ENCODE measurements around the gene ARHGAP4. TPM values are rescaled to one million over a fixed set of nuclear protein-coding genes. Genes with fewer than 3 reads are reported as not detected.

ARHGAP4 gene
- total RNA-seq, 2 donors from 2014 or later = 56.0 to 65.0 TPM

DNA sequence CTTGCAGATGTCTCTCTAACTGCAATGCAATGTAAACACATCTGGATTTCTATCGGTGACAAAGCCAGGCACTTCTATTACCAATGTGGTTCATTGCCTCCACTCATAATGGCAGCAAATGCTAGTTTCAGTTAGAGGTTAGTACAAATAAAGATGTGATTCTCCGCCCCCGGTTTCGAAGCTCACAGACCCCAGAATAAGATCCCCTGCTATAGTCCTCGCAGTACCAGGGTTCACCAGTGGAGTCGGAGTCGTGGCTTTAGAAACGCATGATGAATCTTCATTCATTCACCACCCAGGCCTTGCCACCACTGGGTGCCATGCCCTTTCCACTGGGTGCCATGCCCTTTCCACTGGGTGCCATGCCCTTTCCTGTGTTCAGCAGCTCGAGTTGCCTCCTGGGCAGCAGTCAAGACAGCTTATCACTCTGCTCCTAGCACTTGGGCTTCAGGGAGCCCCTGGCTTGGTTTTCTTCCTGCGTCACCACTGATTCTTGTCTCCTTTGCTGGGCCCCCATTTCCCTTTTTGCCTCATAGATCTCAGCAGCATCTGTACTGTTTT, 12.2 kb upstream of the ARHGAP4 start:
- Mint-ChIP-seq H3K36me3 (ENCODE audit: low read depth) (peaks cover 4% of the 10 kb centered on the region), H3K27ac (no peak overlapping the region), H3K4me1 (peaks cover 5% of the 10 kb centered on the region), H3K9me3 (peaks cover 56% of the 10 kb centered on the region), H3K27me3 (ENCODE audit: insufficient read depth) (peaks cover 1% of the 10 kb centered on the region), H3K4me3 (no peak overlapping the region)
- no peak for DNase-seq
- WGBS, 2 experiments (ENCODE audit: insufficient coverage in 1 of 2, insufficient read length in 1 of 2) = 90 to 100% methylated on average over 2 to 10 of the region's 10 CpGs
- H3K36me3 ChIP-seq (ENCODE audit: control insufficient read depth, insufficient read depth, low read length) = no peaks in the 10 kb centered on the region
- no peaks in the 10 kb centered on the region for H3K9me3 ChIP-seq (ENCODE audit: control insufficient read depth, low read length)
- no peak overlapping the region for H3K4me3 ChIP-seq (ENCODE audit: low read length)
- TF ChIP-seq CTCF (conservative IDR thresholded peaks at IDR 0.05) = peak; percentile 21
- no peaks in the 10 kb centered on the region for H3K27me3 ChIP-seq (ENCODE audit: control insufficient read depth, insufficient read depth, low read length, poor library complexity, severe bottlenecking)
- no peak overlapping the region for H3K9ac ChIP-seq (ENCODE audit: extremely low read depth, low read length, poor library complexity, severe bottlenecking)
- no peak overlapping the region for H3K27ac ChIP-seq (ENCODE audit: low read depth, low read length)
- H3K4me1 ChIP-seq (ENCODE audit: control insufficient read depth, insufficient read depth, low read length) = no peaks in the 10 kb centered on the region

DNA sequence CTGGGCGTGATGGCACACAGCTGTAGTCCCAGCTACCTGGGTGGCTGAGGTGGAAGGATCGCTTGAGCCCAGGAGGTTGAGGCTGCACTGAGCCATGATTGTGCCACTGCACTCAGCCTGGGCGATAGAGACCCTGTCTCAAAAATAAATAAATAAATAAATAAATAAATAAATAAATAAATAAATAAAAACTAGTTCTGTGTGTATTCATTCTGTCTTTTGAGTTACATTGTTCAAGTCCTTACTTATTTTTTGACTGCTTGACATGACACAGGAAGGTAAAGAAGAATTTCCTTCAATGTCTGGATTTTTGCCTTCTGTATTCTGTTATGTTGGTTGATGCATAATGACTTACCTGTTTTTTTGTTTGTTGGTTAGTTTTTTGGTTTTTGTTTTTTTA, 11.0 kb upstream of the ARHGAP4 start:
- Mint-ChIP-seq H3K9me3 (peaks cover 67% of the 10 kb centered on the region), H3K4me1 (peaks cover 5% of the 10 kb centered on the region), H3K36me3 (ENCODE audit: low read depth) (peaks cover 6% of the 10 kb centered on the region), H3K27me3 (ENCODE audit: insufficient read depth) (peaks cover 1% of the 10 kb centered on the region), H3K27ac (no peak overlapping the region), H3K4me3 (no peak overlapping the region)
- Histone ChIP-seq H3K4me3 (ENCODE audit: low read length) (no peak overlapping the region), H3K4me1 (ENCODE audit: control insufficient read depth, insufficient read depth, low read length) (no peaks in the 10 kb centered on the region), H3K9me3 (ENCODE audit: control insufficient read depth, low read length) (no peaks in the 10 kb centered on the region), H3K9ac (ENCODE audit: extremely low read depth, low read length, poor library complexity, severe bottlenecking) (no peak overlapping the region), H3K27ac (ENCODE audit: low read depth, low read length) (no peak overlapping the region), H3K36me3 (ENCODE audit: control insufficient read depth, insufficient read depth, low read length) (peaks cover 3% of the 10 kb centered on the region), H3K27me3 (ENCODE audit: control insufficient read depth, insufficient read depth, low read length, poor library complexity, severe bottlenecking) (no peaks in the 10 kb centered on the region)
- TF ChIP-seq CTCF (conservative IDR thresholded peaks at IDR 0.05) = no peak
- DNase-seq = no peak
- 100% methylated on average over 1 to 2 of the region's 3 CpGs for WGBS, 2 experiments (ENCODE audit: insufficient coverage in 1 of 2, insufficient read length in 1 of 2)

GRCh38 chrX:153935326-153935851, 9.3 kb upstream of the ARHGAP4 start:
- Histone ChIP-seq H3K9me3 (ENCODE audit: control insufficient read depth, low read length) (no peaks in the 10 kb centered on the region), H3K27ac (ENCODE audit: low read depth, low read length) (no peak overlapping the region), H3K36me3 (ENCODE audit: control insufficient read depth, insufficient read depth, low read length) (peaks cover 8% of the 10 kb centered on the region), H3K4me3 (ENCODE audit: low read length) (no peak overlapping the region), H3K4me1 (ENCODE audit: control insufficient read depth, insufficient read depth, low read length) (no peaks in the 10 kb centered on the region), H3K27me3 (ENCODE audit: control insufficient read depth, insufficient read depth, low read length, poor library complexity, severe bottlenecking) (no peaks in the 10 kb centered on the region), H3K9ac (ENCODE audit: extremely low read depth, low read length, poor library complexity, severe bottlenecking) (no peak overlapping the region)
- WGBS, 2 experiments (ENCODE audit: insufficient coverage in 1 of 2, insufficient read length in 1 of 2) = 27 to 77% methylated on average over 4 to 30 of the region's 32 CpGs
- peak overlapping the region; percentile 52 for H3K27ac Mint-ChIP-seq
- peaks cover 1% of the 10 kb centered on the region for H3K27me3 Mint-ChIP-seq (ENCODE audit: insufficient read depth)
- H3K36me3 Mint-ChIP-seq (ENCODE audit: low read depth) = peaks cover 13% of the 10 kb centered on the region
- TF ChIP-seq CTCF (conservative IDR thresholded peaks at IDR 0.05) = no peak
- peak; percentile 75 for DNase-seq
- peaks cover 5% of the 10 kb centered on the region for H3K4me1 Mint-ChIP-seq
- H3K9me3 Mint-ChIP-seq = peaks cover 77% of the 10 kb centered on the region
- H3K4me3 Mint-ChIP-seq = peak overlapping the region; percentile 44
